LNCaP clone FGC (cell line): ENCODE data around the gene ADD1.
"Not testable (repeated sequence)": the region's sequence is repeated elsewhere in the genome, so short reads cannot be mapped to it uniquely, and the experiment has no call there.

Source experiments
- DNase-seq: peaks from one replicate; pipeline ENCODE4 v3.0.0-alpha.2; 2011; ENCODE audit warnings: low read depth
- H3K4me3 ChIP-seq: 2 replicates; pipeline ENCODE4 v1.5.1; 2011; ENCODE audit warnings: mild to moderate bottlenecking, low read depth, low read length, control low read depth
- CTCF ChIP-seq: IDR thresholded peaks from 2 replicates; pipeline ENCODE4 v1.5.1; 2012; ENCODE audit warnings: mild to moderate bottlenecking; ENCODE audit not compliant: control insufficient read depth, insufficient read depth; ENCODE audit errors: extremely low read depth

The ADD1 gene

GRCh38 chr4:2941138-2942036 is 97.7 kb downstream of the ADD1 start:
- no peak overlapping the region for H3K4me3 ChIP-seq
- no peak for DNase-seq
- TF ChIP-seq CTCF = no peak

DNA sequence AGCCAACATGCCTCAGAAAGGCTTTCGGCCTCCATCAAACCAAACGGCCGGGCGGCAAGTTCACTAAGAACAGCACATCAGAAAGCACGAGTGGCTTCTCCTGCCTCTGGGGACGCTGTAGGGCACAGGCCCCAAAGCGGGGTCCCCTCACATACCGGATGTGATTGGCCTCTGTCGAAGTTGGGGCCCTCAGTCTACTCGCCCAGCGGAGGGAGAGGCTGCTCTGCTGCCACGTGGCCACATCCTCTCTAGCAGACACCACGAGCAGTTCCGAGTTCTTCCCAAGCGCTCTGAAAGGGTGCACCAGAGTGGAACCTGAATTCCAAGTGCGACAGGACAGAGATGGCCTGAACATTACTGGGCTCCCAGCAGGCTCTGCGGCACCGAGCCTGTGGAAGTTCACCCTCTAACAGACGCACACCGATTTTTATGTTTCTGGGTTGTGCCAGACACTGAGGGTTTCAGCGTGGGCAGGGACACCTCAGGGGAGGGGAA is 98.4 kb downstream of the ADD1 start:
- no peak for DNase-seq
- no peak overlapping the region for H3K4me3 ChIP-seq
- TF ChIP-seq CTCF = no peak

GRCh38 chr4:2942532-2943363 is 99.1 kb downstream of the ADD1 start:
- no peak for TF ChIP-seq CTCF
- no peak for DNase-seq
- H3K4me3 ChIP-seq = no peak overlapping the region

DNA sequence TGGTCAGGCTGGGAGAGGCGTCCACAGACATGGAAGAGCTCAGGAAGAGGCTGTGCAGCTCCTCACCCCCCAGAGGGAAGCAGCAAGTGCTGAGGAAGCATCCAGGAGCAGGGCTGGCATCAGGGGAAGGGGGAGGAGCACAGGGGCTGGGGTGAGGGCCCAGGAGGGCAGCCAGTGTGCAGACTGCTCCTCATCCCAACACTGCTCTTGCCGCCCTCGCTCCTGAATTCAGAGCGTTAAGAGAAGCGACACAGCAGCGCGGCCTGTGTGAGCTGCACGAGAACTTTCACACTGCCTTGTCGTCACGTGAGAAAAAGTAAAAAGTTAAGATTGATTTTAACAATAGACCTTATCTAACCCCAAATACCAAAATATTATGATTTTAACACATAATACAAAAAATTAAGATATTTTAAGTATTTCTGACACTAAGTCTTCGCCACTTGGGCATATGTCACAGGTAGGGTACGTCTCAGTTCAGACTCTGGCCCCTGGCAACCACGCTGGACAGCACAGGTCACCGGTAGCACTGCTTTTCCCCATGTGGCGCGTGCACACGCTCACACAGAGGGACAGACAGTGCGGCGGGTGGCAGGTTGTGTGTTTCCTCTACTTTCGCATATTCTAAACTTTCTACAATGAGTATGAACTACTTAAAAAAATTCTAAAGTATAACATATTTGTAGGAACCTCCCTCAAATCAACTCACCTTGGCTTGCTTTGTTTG is 99.9 kb downstream of the ADD1 start:
- no peak for TF ChIP-seq CTCF
- no peak for DNase-seq
- no peak overlapping the region for H3K4me3 ChIP-seq

- DNase-seq = no peak
- TF ChIP-seq CTCF = no peak
- H3K4me3 ChIP-seq = no peak overlapping the region
Measured at GRCh38 chr4:2944091-2944482, 100.4 kb downstream of the ADD1 start.

DNA sequence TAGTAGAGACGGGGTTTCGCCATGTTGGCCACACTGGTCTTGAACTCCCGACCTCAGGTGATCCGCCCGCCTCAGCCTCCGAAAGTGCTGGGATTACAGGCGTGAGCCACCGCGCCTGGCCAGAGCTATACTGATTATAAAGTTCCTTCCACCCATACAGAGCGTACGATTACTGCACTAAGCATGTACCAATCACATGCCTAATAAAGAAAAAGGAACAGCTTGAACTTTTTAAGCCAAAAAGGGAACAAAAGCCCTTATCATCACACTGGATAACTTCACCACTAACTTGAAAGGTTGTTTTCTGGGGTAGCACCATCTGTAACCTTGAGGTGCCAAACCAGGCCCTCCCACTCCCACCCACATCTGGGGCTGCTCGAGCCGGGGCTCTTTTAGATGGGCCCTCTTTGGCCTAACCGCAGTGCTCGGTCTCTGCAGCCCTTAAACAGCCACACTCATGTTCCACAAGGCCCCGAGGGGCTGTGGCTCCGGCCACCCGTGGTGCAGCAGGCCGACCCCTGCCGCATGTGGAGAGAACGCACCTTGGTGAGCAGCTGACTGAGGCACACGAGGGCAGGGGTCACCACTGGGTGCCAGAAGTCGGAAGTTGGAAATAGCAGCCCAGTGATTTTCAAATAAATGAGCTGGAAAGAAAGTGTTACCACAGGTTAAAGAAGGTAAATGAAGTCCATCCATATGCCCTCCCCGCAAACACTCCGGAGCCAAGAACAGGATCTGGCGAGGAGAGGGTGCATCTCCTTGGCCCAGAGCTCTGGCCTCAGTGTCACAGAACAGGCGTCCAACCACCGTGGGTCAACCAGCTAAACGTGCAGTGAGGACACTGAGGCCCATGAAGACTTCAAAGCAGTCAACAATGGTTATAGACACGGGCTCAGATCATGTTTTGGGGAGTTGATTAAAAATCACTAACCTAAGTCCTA is 101.2 kb downstream of the ADD1 start:
- no peak for TF ChIP-seq CTCF
- no peak for DNase-seq
- H3K4me3 ChIP-seq = no peak overlapping the region

- not testable (repeated sequence) for H3K4me3 ChIP-seq, DNase-seq
Measured at GRCh38 chr4:2945619-2946604, 102.3 kb downstream of the ADD1 start.
